Mammary epithelial cell (primary cell): ENCODE results near the gene RYR1.

Source experiments
- EZH2 ChIP-seq: IDR thresholded peaks from 2 replicates; pipeline ENCODE4 v1.6.1; 2012; ENCODE audit warnings: low read length, inconsistent platforms, borderline replicate concordance
- TF ChIP-seq, protein P1 (sequence below), 2 donors: IDR thresholded peaks in 1 of 2; conservative IDR thresholded peaks in 1 of 2; 2 replicates each; pipeline ENCODE4 v1.5.1; 2011 to 2012; ENCODE audit warnings: inconsistent platforms in 2 of 2, low read length in 2 of 2, mild to moderate bottlenecking in 2 of 2, control low read depth in 1 of 2, low read depth in 1 of 2; ENCODE audit not compliant: insufficient read depth in 1 of 2; ENCODE audit errors: extremely low read depth in 1 of 2

DNA sequence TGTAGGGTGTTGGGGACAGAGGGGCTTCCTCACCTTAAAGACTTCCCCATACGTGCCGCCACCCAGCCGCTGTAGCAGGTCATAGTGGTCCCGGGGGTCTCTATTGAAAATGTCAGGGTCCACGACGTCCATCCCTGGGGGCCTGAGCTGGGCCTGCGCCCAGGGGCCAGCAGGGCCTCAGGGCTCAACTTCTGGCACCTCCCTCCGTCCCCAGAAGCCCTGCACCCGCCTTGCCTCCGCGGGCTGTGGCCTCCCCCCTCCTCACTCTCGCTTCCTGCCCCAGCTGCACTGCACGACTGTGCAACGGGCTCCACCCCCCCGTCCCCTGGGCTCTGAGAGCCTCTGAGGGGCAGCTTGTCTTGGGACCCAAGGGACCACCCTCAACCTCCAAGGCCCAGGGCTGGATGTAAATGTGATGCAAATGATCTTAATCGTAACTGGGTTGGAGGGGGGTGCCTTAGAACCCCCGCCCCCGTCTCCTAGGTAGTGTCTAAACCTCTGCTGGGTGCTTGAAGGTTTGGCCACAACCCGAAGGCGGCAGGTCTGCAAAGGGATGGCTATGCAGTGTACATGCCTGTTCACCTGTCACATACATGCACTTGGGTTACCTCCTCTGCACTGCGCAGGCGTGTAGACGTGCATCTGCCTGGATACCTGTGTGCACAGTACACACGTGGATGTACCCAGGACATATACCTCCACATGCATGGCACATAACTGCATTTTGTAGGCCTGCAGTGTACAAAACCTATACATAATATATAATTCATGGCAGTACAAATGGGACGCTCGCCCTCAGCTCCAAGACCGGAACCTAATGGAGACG lies 184.5 kb downstream of the RYR1 start, which contains the start of gene MAP4K1:
- TF ChIP-seq, protein P1, sequence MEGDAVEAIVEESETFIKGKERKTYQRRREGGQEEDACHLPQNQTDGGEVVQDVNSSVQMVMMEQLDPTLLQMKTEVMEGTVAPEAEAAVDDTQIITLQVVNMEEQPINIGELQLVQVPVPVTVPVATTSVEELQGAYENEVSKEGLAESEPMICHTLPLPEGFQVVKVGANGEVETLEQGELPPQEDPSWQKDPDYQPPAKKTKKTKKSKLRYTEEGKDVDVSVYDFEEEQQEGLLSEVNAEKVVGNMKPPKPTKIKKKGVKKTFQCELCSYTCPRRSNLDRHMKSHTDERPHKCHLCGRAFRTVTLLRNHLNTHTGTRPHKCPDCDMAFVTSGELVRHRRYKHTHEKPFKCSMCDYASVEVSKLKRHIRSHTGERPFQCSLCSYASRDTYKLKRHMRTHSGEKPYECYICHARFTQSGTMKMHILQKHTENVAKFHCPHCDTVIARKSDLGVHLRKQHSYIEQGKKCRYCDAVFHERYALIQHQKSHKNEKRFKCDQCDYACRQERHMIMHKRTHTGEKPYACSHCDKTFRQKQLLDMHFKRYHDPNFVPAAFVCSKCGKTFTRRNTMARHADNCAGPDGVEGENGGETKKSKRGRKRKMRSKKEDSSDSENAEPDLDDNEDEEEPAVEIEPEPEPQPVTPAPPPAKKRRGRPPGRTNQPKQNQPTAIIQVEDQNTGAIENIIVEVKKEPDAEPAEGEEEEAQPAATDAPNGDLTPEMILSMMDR (conservative IDR thresholded peaks at IDR 0.05 in 1 of 2, IDR thresholded peaks at IDR 0.05 in 1 of 2; ENCODE audit: extremely low read depth in 1 of 2, insufficient read depth in 1 of 2, low read depth in 1 of 2, low read length in 2 of 2) = no peak
- TF ChIP-seq EZH2 = no peak
